Sigmoid colon (tissue), 7 donors: ENCODE results near the gene RER1. TPM values are rescaled to one million over a fixed set of nuclear protein-coding genes. Genes with fewer than 3 reads are reported as not detected.
A peak's percentile ranks its signal among the peaks of the same experiment; 100 is the strongest.

ENCODE experiments used
- DNase-seq: peaks from one replicate; pipeline ENCODE4 v3.0.0-alpha.2; 2019
- H3K27ac ChIP-seq, 4 donors: fragments of 200-600 bp; sonication (generic); one replicate each; pipeline ENCODE4 v1.5.1; 2016 to 2019; ENCODE audit warnings: mild to moderate bottlenecking in 1 of 4
- H3K27me3 ChIP-seq, 3 donors: fragments of 200-600 bp; sonication (generic); one replicate each; pipeline ENCODE4 v1.5.1; 2019; ENCODE audit warnings: mild to moderate bottlenecking in 1 of 3
- H3K36me3 ChIP-seq, 4 donors: fragments of 200-600 bp; sonication (generic); one replicate each; pipeline ENCODE4 v1.5.1; 2016 to 2019
- H3K4me1 ChIP-seq, 4 donors: fragments of 200-600 bp; sonication (generic); one replicate each; pipeline ENCODE4 v1.5.1; 2017 to 2019
- H3K4me3 ChIP-seq, 4 donors: fragments of 200-600 bp; sonication (generic); one replicate each; pipeline ENCODE4 v1.5.1; 2017 to 2019; ENCODE audit warnings: mild to moderate bottlenecking in 2 of 4, moderate library complexity in 1 of 4
- H3K9me3 ChIP-seq, 4 donors: fragments of 200-600 bp in 3 of 4; sonication (generic) in 3 of 4; one replicate each; pipeline versions ENCODE4 v1.5.1 to v1.6.1; 2013 to 2019
- CTCF ChIP-seq, 4 experiments: fragments of 450-650 bp in 3 of 4; fragments of 200-600 bp in 1 of 4; IDR thresholded peaks; one replicate each; pipeline ENCODE4 v1.5.1; 2016 to 2019; ENCODE audit warnings: antibody characterized with exemption in 4 of 4, mild to moderate bottlenecking in 3 of 4, moderate library complexity in 2 of 4
- EP300 ChIP-seq, 4 donors: sonication (generic); formaldehyde crosslinking; IDR thresholded peaks; one replicate each; pipeline ENCODE4 v1.6.1; 2017; ENCODE audit warnings: antibody characterized with exemption in 4 of 4
- POLR2A ChIP-seq, 2 donors: fragments of 450-650 bp; IDR thresholded peaks; one replicate each; pipeline ENCODE4 v1.6.1; 2016; ENCODE audit warnings: antibody characterized with exemption in 2 of 2, mild to moderate bottlenecking in 2 of 2, moderate library complexity in 2 of 2
- POLR2AphosphoS5 ChIP-seq, 4 donors: sonication (generic); formaldehyde crosslinking; IDR thresholded peaks; one replicate each; pipeline ENCODE4 v1.6.1; 2017; ENCODE audit warnings: antibody characterized with exemption in 4 of 4
- WGBS, 2 donors: extraction: QIAGEN DNeasy Blood & Tissue Kit; methylation state at CpG; one replicate each; pipeline ENCODE4 v1.1.7; 2013; 5-methylcytosine and 5-hydroxymethylcytosine counted together
- intact Hi-C: fragments of 100-400 bp; cut with DNase I; formaldehyde crosslinking; loops from one replicate; pipeline ENCODE4 v1.15.1; 2023
- polyA plus RNA-seq, 3 donors: library from polyadenylated mRNA; stranded (reverse); fragments of 200-250 nt; gene quantifications; one replicate each; pipeline ENCODE4 v1.2.3, GENCODE V29; 2013
- total RNA-seq, 4 donors: library from RNA; depleted of rRNA; stranded (reverse); fragments of >200 nt; gene quantifications; one replicate each; pipeline ENCODE4 v1.1.0, GENCODE V29; 2016
- donor health status: healthy with polysubstance abuse.
- donor health status: Bipolar disorder and iron deficiency.
- donor health status: healthy.

RER1 gene
- total and polyA plus RNA-seq, 7 donors, result 40.8 to 113 (median 51.7) TPM

DNA sequence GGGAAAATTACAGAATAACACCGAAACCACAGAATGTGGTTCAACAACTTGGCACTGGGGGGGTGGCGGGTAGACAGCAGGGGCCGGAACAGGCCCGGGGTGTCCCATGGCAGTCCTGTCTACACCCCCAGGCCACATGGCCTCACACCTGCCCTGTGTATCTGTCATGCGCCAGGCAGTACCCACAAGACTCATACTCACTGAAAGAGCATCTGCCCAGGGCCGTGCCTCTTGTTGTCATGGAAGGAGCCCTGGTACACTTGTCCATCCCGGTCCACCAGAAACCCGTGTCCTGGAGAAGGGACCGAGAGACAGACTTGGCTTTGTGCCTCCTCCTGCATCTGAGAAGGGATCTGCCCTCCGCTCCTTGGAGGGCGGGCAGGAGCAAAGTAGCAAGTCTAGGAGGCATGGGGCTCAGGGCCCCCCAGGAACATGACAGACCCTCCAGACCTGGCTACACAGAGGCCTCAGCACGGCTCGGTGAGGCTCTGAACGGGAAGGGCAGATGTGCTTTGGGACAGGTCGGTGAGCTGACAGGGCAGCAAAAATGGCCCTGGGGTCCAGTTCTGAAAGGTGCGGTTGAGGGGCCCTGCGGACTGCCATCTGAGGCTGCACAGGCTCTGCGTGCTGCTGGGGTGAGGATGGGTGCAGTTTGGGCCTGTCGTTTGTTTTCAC is 5.9 kb upstream of the RER1 start:
- WGBS, 2 donors, result 92 to 93% methylated on average over 19 of the region's 19 CpGs
- intact Hi-C loops, result no loop called here
- Histone ChIP-seq H3K4me3 (no peak overlapping the region), H3K9me3 (no peaks in the 10 kb centered on the region), H3K27ac (no peak overlapping the region), H3K4me1 (peaks cover 0 to 25% (median 19%) of the 10 kb centered on the region in 4 donors), H3K27me3 (no peaks in the 10 kb centered on the region), H3K36me3 (peaks cover 0 to 10% (median 0%) of the 10 kb centered on the region in 4 donors)
- peak; percentile 57 for DNase-seq
- TF ChIP-seq POLR2AphosphoS5 (IDR thresholded peaks at IDR 0.05) (no peak), CTCF (IDR thresholded peaks at IDR 0.05) (no peak), EP300 (IDR thresholded peaks at IDR 0.05) (no peak), POLR2A (IDR thresholded peaks at IDR 0.05) (no peak)

DNA sequence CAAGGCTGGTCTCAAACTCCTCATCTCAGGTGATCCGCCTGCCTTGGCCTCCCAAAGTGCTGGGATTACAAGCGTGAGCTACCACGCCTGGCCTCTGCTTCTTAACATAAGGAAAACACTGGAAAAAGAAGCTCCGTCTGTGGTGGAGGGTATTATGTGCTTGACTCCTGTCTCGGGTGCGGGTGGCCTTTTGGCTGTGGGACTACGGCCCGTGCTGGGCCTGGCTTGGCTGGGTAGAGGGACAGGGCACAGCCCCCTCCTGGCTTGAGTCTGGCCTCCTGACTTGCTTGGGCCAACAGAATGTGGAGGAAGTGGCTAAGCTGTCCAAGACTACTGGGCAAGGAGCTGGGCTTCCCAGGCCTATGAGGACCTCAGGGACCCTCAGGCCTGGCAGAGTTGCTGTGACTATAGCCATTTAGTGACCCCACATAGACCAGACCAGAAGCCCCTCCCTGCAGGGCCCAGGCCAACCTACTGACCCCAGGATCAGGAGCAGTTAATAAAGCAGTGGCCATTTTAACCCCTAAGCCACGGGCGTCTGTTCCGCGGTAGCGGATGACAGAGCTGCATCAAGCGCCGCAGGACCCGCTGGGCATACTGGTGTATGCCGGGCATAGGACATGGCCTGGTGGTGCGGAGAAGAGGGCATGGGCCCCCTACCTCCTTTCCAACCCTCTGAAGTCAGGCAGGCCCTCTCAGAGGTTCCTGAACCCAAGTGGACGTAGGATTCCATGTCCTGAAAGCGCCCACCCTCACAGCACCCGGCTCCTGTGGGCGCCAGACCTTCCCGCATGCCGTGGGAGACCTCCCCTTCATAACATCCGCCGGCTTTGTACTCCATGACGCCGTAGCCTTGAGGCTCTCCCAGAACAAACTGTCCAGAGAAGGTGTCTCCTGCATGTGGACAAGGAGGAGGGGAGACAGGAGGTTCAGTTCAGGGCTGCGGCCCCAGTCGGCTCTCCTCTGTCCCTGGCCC is 4.7 kb upstream of the RER1 start:
- peak; percentile 63 for DNase-seq
- Histone ChIP-seq H3K27ac (no peak overlapping the region), H3K36me3 (peaks cover 0 to 10% (median 0%) of the 10 kb centered on the region in 4 donors), H3K4me1 (peaks cover 0 to 17% (median 14%) of the 10 kb centered on the region in 4 donors), H3K9me3 (no peaks in the 10 kb centered on the region), H3K27me3 (no peaks in the 10 kb centered on the region), H3K4me3 (no peak overlapping the region)
- no peak for TF ChIP-seq EP300 (IDR thresholded peaks at IDR 0.05)
- no peak for TF ChIP-seq POLR2AphosphoS5 (IDR thresholded peaks at IDR 0.05)
- TF ChIP-seq CTCF (IDR thresholded peaks at IDR 0.05), result no peak
- TF ChIP-seq POLR2A (IDR thresholded peaks at IDR 0.05), result no peak
- 96 to 97% methylated on average over 30 of the region's 30 CpGs for WGBS, 2 donors
- intact Hi-C loops, result no loop called here

DNA sequence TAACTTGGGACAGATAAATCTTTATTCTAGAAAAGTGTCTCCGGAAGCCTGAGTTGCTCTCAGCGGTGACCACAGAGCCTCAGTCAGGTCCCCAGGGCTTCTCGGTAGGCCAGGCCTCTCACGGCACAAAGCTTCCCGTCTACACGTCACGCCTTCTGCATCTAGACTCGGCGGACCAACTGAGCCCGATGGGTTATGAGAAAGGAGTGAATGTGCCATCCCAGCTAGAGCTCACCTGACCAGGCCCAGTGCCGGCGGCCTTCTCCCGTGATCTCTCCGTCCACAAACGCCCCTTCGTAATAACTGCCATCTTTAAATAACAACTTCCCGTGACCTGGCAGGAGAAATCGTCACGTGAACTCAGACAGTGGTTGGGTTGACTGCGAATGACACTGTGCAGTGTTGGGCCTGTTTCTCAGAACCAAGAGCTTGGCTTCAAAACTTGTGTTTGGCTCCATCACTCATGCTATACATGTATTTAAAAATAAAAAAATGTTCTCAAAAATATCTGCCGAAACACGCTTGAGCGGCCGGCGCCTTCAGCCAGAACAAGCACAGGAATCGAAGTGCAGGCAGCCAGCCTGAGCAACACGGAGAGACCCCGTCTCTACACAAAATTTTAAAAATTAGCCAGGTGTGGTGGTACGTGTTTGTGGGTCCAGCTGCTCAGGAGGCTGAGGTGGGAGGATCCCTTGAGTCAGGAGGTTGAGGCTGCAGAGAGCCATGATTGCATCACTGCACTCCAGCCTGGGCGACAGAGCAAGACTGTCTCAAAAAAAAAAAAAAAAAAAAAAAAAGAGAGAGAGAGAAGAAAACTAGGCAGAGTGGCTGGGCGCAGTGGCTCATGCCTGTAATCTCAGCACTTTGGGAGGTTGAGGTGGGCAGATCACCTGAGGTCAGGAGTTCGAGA is 3.4 kb upstream of the RER1 start:
- H3K27ac ChIP-seq, result no peak overlapping the region
- H3K36me3 ChIP-seq, result peaks cover 0 to 12% (median 2%) of the 10 kb centered on the region in 4 donors
- no peaks in the 10 kb centered on the region for H3K27me3 ChIP-seq
- intact Hi-C loops, result no loop called here
- no peak for TF ChIP-seq POLR2A (IDR thresholded peaks at IDR 0.05)
- DNase-seq, result peak; percentile 51
- peaks cover 0 to 27% (median 23%) of the 10 kb centered on the region in 4 donors for H3K4me1 ChIP-seq
- H3K4me3 ChIP-seq, result no peak overlapping the region
- no peaks in the 10 kb centered on the region for H3K9me3 ChIP-seq
- 94 to 96% methylated on average over 32 of the region's 32 CpGs for WGBS, 2 donors

GRCh38 chr1:2389644-2390043 is 2.0 kb upstream of the RER1 start:
- TF ChIP-seq CTCF (IDR thresholded peaks at IDR 0.05), result no peak
- TF ChIP-seq POLR2AphosphoS5 (IDR thresholded peaks at IDR 0.05), result no peak
- no peak for TF ChIP-seq EP300 (IDR thresholded peaks at IDR 0.05)
- no peak for TF ChIP-seq POLR2A (IDR thresholded peaks at IDR 0.05)
- intact Hi-C loops, result loop anchor here (5.0 kb wide), 2 partner anchors 197 to 257 kb away; partner anchors contain the start of gene FAAP20
- Histone ChIP-seq H3K27ac (no peak overlapping the region), H3K4me3 (no peak overlapping the region), H3K9me3 (no peaks in the 10 kb centered on the region), H3K27me3 (no peaks in the 10 kb centered on the region), H3K36me3 (peaks cover 0 to 23% (median 6%) of the 10 kb centered on the region in 4 donors), H3K4me1 (peaks cover 0 to 41% (median 37%) of the 10 kb centered on the region in 4 donors)
- DNase-seq, result no peak
- 90 to 92% methylated on average over 7 of the region's 7 CpGs for WGBS, 2 donors
